AG09309 (cell line): ENCODE data around the gene TMEM72.

Experiments used
- DNase-seq: peaks from one replicate; pipeline ENCODE4 v3.0.0-alpha.2; 2010; ENCODE audit warnings: low read depth
- H3K4me3 ChIP-seq: 2 replicates; pipeline ENCODE4 v1.5.1; 2011; ENCODE audit warnings: mild to moderate bottlenecking, low read depth, low read length, moderate library complexity; ENCODE audit not compliant: control insufficient read depth
- TF ChIP-seq, protein P1 (sequence below): IDR thresholded peaks from 2 replicates; pipeline ENCODE4 v1.5.1; 2011; ENCODE audit warnings: mild to moderate bottlenecking, low read depth, low read length, inconsistent platforms; ENCODE audit not compliant: insufficient read depth, control insufficient read depth; ENCODE audit errors: missing control alignments

The TMEM72 gene

DNA sequence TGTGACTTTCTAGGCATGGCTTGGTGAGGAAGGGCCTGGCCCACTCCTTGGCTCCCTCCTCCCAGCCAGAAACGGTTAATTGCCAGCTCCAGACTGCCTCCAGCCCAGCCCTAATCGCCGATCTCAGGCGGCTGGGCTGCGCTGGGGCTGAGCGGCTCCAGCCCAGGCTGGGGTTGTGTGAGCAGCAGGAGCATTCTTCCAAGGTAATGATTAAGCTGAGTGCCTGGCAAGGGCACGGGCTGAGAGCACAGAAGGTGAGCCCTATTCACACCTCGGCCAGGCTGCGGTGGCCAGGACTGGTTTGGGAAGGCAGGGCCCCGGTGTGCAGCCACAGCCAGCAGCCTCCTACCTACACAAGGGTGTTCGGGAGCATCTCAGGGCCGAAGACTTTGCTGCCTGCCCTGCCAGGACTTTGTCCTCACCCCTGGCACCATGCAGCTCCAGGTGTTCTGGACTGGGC lies at the start of gene TMEM72:
TMEM72 (plus strand) TSS at position 257 of the 460 bp plus-strand sequence; CDS start at position 433, 176 bp downstream.
- no peak within 1 kb of the TSS for H3K4me3 ChIP-seq
- TF ChIP-seq, protein P1, sequence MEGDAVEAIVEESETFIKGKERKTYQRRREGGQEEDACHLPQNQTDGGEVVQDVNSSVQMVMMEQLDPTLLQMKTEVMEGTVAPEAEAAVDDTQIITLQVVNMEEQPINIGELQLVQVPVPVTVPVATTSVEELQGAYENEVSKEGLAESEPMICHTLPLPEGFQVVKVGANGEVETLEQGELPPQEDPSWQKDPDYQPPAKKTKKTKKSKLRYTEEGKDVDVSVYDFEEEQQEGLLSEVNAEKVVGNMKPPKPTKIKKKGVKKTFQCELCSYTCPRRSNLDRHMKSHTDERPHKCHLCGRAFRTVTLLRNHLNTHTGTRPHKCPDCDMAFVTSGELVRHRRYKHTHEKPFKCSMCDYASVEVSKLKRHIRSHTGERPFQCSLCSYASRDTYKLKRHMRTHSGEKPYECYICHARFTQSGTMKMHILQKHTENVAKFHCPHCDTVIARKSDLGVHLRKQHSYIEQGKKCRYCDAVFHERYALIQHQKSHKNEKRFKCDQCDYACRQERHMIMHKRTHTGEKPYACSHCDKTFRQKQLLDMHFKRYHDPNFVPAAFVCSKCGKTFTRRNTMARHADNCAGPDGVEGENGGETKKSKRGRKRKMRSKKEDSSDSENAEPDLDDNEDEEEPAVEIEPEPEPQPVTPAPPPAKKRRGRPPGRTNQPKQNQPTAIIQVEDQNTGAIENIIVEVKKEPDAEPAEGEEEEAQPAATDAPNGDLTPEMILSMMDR = no peak
- no peak for DNase-seq

DNA sequence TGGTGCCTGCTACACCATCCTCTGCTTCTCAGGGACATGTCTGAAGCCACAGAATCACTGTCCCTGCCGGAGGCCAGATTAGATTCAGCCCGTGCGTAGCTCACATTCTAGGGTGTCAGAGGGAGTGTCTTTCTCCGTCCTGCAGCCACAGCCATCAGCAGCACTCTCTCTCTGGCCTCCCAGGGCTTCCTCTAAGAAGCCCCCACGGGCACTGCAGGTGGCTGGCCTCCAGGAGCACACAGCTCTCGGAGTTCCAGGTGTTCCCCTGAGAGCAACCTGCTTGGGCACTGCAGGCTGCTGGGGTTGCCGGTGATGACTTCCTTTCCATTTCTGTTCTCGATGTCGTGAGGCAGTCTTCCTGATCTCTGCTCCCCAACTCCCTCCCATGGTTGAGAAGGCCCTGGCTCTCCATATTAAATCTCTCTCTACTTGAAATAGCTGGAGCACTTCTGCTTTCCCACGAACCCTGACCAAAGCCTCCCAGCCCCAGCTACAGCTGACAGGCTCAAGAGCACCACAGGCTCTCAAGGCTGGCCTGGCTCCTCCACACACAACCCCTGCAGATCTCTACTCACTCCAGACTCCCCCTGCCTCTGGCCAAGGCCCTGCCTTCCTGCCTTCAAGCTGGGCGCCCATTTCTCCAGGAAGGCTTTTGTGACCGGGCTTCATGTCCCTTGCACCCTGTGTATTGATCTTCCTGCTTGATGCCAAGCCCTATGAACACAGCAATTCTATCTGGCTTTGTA lies 49.0 kb upstream of the TMEM72 start:
- H3K4me3 ChIP-seq = no peak overlapping the region
- DNase-seq = no peak
- TF ChIP-seq, protein P1 = no peak

DNA sequence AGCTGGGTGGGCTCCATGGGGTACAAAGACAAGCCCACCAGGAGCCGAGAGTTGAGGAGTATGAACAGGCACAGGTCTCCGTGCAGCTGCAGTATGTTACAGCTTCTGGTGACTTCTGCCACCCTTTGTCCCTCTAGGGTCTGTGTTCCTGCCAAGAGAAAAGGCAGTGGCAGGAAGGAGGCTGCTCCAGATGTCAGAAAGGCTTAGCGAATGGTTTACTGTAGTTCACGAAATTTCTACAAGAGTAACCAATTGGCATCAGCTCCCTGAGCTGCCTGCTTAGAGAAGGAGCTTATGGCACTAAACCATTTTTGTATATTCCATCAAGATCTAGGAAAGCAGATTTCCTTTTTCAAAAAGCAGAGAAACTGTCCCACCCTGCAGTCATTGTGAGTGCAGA lies 48.2 kb upstream of the TMEM72 start:
- TF ChIP-seq, protein P1 = no peak
- H3K4me3 ChIP-seq = no peak overlapping the region
- no peak for DNase-seq

DNA sequence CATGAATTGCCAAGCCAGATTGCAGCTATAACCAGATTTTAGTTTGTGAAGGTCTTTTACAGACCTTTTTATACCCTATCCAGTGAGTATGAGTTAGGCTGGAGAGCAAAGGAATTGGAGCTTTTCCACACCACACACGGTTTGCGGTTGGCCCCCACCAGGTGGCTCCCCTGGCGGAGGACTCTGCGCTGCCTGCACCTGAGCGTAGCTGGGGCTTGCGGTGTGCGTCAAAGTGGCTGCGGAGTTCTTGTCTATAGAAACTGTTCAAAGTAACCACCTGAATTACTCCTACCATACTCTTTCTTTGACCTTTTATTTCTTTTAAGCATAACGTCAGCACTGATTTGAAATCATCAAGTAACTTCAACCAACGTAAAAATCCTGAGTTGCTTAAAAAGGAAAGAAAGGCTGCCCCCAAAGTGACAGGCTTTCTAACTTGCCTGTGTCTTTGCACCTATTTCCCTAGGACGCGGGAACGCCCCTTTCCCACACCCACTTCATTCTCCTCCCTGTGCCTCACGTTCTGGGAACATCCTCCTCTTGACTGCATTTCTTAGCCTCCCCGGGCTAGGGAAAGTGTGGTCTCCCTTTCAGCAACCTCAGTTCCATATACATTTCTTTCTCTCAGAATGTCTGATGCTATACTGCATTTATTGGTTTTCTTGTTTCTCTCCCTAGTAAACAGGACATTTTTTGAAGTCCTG lies 47.6 kb upstream of the TMEM72 start:
- no peak for DNase-seq
- H3K4me3 ChIP-seq = no peak overlapping the region
- TF ChIP-seq, protein P1 = no peak

DNA sequence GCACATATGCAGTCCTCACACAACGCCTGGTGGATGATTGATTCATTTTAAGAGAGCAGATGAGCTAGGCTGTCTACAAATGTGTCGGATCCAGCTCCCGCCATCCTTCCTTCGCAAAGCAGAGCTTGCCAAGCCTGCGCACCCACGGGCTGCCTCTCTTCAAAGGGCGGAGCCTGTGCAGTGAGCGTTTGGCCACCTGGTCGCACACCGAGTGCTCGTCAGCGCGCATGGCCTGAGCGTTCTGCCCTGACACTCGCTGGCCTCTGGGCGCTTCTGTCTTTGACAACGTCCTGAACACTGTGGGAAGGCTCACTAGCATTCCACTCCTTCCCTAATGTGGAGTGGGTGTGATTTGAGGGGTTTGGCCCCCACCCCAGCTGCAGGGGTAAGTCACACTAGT lies 47.1 kb upstream of the TMEM72 start:
- H3K4me3 ChIP-seq = peak overlapping the region; percentile 56
- TF ChIP-seq, protein P1 = no peak
- DNase-seq = no peak

DNA sequence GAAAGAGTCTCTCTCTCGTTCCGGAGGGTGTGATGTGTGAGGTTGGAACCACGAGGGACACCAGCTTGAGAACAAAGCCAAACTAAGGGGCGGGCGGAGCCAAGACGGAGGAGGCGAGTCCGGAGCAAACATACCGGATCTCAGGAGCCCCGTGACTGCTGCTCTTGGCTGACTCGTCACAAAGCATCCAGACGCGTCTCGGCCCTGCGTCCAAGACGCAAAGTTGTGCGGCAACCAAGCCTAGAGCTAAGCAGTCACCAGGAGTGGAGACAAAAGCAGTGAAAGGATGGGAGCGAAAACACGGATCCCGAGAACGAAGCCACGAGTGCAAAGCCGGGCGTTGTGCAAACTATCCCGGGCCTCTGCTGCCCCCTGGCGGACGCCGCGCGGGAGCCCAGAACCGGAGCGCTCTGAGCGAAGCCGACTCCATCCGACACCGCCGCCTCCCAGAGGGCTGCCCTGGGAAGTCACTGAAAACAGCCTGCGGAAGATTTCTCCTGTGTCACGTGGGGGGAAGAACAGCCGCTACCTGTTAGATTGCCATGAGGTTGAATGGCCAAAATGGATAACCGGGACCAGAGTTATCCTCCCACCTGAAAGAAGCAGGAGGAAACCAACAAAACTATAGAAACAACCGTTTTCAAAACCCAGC lies 46.4 kb upstream of the TMEM72 start:
- H3K4me3 ChIP-seq = peak overlapping the region; percentile 56
- DNase-seq = no peak
- TF ChIP-seq, protein P1 = peak; percentile 96
